ENCODE data around the gene PSAPL1.

PSAPL1 gene

DNA sequence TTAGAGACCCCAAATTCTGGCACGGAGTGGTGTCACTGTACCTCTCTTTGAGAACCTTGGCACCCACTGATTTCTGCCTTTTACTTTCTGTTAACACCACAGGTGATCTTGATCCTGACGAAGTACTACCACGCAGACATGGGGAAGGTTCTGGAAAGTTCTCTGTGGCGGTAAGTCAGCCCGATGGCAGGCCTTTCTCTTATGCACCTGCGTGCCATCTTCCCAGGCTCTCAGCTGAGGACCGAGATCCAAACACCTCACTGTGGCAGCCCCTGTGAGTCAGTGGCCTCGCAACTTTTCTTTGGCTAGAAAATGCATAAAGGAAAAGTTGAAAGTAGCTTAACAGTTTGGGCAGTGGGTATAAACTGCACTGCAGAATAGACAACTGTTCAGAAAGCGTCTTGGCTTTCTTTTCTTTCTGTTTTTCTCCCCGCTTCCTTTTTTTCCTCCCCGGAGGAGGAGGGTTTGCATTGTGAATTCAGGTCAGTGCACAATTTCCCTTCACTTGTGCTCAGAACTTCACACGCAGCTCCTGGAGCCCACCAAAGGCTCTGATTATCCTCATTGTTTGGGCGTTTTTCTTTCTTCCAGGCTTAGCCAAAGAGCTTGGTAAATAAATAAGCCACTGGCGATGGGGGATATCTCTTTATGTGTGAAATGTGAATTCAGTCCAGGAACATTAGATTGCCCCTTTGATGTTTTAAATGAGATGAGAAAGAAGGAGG is 38.4 kb downstream of the PSAPL1 start:
- Histone ChIP-seq H3K9ac (ENCODE audit: insufficient read length) (no peak overlapping the region), H3K27ac (no peak overlapping the region), H3K9me3 (ENCODE audit: low read depth, low read length) (no peaks in the 10 kb centered on the region), H3K36me3 (ENCODE audit: insufficient read depth, low read length) (no peaks in the 10 kb centered on the region), H3K4me3 (no peak overlapping the region)
- DNase-seq (ENCODE audit: low read depth, low spot score) = no peak
- no peak for TF ChIP-seq POLR2AphosphoS5 (IDR thresholded peaks at IDR 0.05; ENCODE audit: borderline replicate concordance, low read depth, low read length)
- TF ChIP-seq EZH2 (IDR thresholded peaks at IDR 0.05) = no peak
- TF ChIP-seq FOXP2 (optimal IDR thresholded peaks at IDR 0.05; ENCODE audit: control extremely low read depth, extremely low read length, insufficient read depth) = no peak

DNA sequence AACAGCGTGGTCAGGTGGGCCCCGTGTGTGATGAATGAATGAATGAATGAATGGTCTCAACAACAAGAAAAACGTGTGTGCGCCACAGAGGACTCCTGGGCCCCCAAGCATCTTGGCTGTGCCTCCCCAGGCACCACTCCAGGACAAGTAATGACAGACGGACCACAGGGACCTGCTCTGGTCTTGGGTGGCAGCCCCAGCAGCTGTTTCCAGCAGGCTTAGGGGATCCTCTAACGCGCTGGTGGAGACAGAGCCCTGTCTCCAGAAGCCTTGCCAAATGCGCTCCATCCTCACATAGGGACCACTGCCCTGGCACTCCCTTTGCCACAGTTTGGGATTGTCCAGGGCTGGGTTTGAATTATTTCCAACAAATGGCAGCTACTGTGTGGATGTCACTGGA is 39.1 kb downstream of the PSAPL1 start:
- no peaks in the 10 kb centered on the region for H3K9me3 ChIP-seq (ENCODE audit: low read depth, low read length)
- H3K4me3 ChIP-seq = no peak overlapping the region
- no peak overlapping the region for H3K27ac ChIP-seq
- TF ChIP-seq FOXP2 (optimal IDR thresholded peaks at IDR 0.05; ENCODE audit: control extremely low read depth, extremely low read length, insufficient read depth) (no peak), POLR2AphosphoS5 (IDR thresholded peaks at IDR 0.05; ENCODE audit: borderline replicate concordance, low read depth, low read length) (no peak), EZH2 (IDR thresholded peaks at IDR 0.05) (no peak)
- no peaks in the 10 kb centered on the region for H3K36me3 ChIP-seq (ENCODE audit: insufficient read depth, low read length)
- DNase-seq (ENCODE audit: low read depth, low spot score) = no peak
- H3K9ac ChIP-seq (ENCODE audit: insufficient read length) = no peak overlapping the region

DNA sequence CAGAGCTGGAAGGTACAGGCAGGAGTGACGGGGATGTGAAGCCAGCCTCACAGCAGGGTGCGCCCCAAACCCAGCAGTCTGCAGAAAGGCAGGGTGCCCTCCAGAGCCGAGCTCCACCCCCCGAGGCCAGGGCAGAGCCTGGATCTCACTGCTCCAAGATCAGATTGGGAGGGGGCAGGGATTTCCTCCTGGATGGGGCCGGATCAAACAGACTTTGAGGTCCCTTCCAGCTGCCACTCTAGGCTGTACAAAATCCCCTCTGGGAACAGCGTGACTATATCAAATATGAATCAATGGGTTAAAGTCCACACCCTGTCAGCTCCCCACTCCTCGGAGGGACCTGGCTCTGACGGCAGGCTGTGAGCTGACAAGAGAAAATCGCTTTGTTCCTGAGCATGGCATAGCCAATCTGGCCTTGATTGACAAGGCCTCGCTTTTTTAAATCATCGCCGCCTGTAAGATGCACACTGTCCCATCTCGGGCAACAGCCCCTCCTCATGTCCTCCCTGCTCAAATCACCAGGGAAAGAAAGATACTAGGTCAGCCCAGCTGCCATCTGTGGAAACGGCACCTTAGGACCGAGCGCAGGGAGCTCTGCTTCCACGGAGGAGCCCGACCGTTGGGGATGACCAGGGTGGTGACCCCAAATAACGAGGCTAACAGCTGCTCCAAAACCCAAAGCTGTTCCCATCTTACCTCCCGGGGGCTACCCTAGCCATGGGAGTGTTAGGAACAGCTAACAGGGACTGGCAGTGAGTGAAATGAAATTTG is 39.9 kb downstream of the PSAPL1 start:
- H3K27ac ChIP-seq = no peak overlapping the region
- H3K4me3 ChIP-seq = no peak overlapping the region
- no peak overlapping the region for H3K9ac ChIP-seq (ENCODE audit: insufficient read length)
- H3K9me3 ChIP-seq (ENCODE audit: low read depth, low read length) = no peaks in the 10 kb centered on the region
- no peaks in the 10 kb centered on the region for H3K36me3 ChIP-seq (ENCODE audit: insufficient read depth, low read length)
- no peak for DNase-seq (ENCODE audit: low read depth, low spot score)
- no peak for TF ChIP-seq EZH2 (IDR thresholded peaks at IDR 0.05)
- TF ChIP-seq FOXP2 (optimal IDR thresholded peaks at IDR 0.05; ENCODE audit: control extremely low read depth, extremely low read length, insufficient read depth) = no peak
- TF ChIP-seq POLR2AphosphoS5 (IDR thresholded peaks at IDR 0.05; ENCODE audit: borderline replicate concordance, low read depth, low read length) = no peak

DNA sequence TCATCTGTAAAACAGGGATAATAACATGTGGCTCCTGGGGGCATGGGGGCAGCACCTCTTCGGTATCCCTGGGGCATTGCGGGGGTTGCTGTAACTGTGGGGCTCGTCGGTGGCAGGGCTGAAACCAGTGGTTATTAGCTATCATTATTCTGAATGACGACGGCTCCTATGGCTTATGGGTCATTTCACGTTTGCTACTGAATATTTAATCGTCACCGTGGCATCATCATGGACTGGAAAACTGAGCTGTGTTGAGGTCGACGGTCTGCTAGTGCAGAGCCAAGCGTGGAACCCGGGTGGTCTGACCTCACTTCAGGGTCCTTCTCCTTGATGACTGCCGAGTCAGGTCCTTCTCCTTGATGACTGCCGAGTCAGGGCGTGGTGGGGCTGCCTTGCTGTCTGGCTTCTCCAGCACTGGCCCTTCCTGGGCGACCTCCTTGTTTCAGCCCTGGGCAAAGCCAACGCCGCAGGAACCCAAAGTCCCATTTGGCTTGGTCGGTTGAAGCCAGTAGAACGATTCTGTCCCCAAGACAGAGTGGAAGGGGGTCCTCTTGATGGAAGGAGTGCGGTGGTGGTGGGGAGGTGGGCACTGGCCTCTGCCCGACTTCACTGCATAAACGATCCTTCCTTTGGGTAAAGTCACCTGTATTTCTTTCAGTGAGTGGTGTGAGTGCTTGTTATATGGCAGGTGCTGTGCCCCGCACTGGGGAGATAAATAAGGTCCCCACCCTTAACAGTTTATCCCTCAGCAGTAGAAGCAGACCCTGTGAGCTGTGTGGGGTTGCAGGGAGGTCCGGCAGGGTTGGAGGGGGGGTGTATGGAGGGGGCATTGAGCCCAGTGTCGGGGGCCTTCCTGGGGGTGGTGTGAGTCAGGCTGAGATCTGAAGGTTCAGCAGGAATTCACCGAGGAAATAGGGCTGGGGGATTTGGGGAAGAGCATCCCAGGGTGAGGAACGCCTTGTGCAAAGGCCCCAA is 40.8 kb downstream of the PSAPL1 start:
- H3K9ac ChIP-seq (ENCODE audit: insufficient read length) = no peak overlapping the region
- H3K9me3 ChIP-seq (ENCODE audit: low read depth, low read length) = no peaks in the 10 kb centered on the region
- H3K27ac ChIP-seq = no peak overlapping the region
- H3K36me3 ChIP-seq (ENCODE audit: insufficient read depth, low read length) = no peaks in the 10 kb centered on the region
- no peak for TF ChIP-seq FOXP2 (optimal IDR thresholded peaks at IDR 0.05; ENCODE audit: control extremely low read depth, extremely low read length, insufficient read depth)
- no peak for DNase-seq (ENCODE audit: low read depth, low spot score)
- no peak overlapping the region for H3K4me3 ChIP-seq

- Histone ChIP-seq H3K36me3 (ENCODE audit: insufficient read depth, low read length) (no peaks in the 10 kb centered on the region), H3K9me3 (ENCODE audit: low read depth, low read length) (no peaks in the 10 kb centered on the region), H3K27ac (no peak overlapping the region), H3K9ac (ENCODE audit: insufficient read length) (no peak overlapping the region), H3K4me3 (no peak overlapping the region)
- no peak for TF ChIP-seq POLR2AphosphoS5 (IDR thresholded peaks at IDR 0.05; ENCODE audit: borderline replicate concordance, low read depth, low read length)
- no peak for TF ChIP-seq EZH2 (IDR thresholded peaks at IDR 0.05)
- TF ChIP-seq FOXP2 (optimal IDR thresholded peaks at IDR 0.05; ENCODE audit: control extremely low read depth, extremely low read length, insufficient read depth) = no peak
- no peak for DNase-seq (ENCODE audit: low read depth, low spot score)
Measured at GRCh38 chr4:7392438-7393421, 42.0 kb downstream of the PSAPL1 start.

DNA sequence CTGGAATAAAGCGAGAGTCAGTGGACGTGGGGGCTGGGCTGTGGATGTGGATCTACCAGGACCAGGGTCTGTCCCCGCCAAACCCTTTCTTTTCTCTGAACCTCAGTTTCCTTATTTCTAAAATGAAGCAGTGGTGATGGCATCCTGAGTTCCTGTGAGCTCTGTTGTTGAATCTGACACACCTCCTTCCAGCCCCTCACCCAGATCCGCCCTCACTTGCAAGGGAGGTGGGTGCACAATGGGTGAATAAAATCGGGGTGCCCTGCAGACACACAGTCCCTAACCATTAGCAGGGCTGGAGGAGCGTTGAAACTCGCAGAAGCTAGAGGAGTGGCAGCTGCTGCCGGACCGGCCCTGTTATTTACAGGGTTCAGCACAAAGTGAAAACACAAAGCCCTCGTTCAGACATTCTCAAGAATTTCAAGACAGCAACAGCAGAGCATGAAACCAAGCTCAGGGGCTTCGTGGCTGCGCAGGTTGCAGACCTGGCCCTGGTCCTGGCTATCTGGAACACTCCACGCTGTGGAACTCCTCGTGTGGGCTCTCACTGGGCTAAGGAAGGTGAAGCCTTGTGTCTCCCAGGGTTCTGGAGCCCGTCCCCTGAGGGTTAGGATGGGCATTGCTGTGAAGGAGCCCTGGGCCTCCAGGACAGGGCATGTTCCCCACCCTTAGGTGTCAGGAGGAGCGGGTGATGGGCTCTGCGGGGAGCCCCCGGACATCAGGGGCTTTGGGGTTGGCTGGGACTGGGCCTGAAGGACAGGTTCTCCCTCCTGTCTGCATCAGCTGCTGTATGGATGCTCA is 42.9 kb downstream of the PSAPL1 start:
- H3K4me3 ChIP-seq = no peak overlapping the region
- H3K9me3 ChIP-seq (ENCODE audit: low read depth, low read length) = no peaks in the 10 kb centered on the region
- no peak for DNase-seq (ENCODE audit: low read depth, low spot score)
- no peak overlapping the region for H3K27ac ChIP-seq
- H3K36me3 ChIP-seq (ENCODE audit: insufficient read depth, low read length) = no peaks in the 10 kb centered on the region
- TF ChIP-seq EZH2 (IDR thresholded peaks at IDR 0.05) (no peak), FOXP2 (optimal IDR thresholded peaks at IDR 0.05; ENCODE audit: control extremely low read depth, extremely low read length, insufficient read depth) (no peak), POLR2AphosphoS5 (IDR thresholded peaks at IDR 0.05; ENCODE audit: borderline replicate concordance, low read depth, low read length) (no peak)
- H3K9ac ChIP-seq (ENCODE audit: insufficient read length) = no peak overlapping the region
